ENCODE results near the gene PRSS23. TPM values are rescaled to one million over a fixed set of nuclear protein-coding genes. Genes with fewer than 3 reads are reported as not detected.

Gene PRSS23
- total RNA-seq, 1 experiment from 2014 or later, result 355 TPM

GRCh38 chr11:86782742-86783141, 17.6 kb upstream of the PRSS23 start:
- peak overlapping the region; percentile 76; the same call in 1 of the 2 replicates for H3K27ac ChIP-seq (ENCODE audit: low read length)
- BruUV-seq (replicated peaks), result no TSS peak

GRCh38 chr11:86783661-86784060, 16.7 kb upstream of the PRSS23 start:
- H3K36me3 ChIP-seq (ENCODE audit: control insufficient read depth, insufficient read depth, low read length), result no peaks in the 10 kb centered on the region
- ChIA-PET CTCF (no interaction called here), POLR2A (no interaction called here)
- intact Hi-C loops (cut with micrococcal nuclease; ENCODE audit: unreplicated experiment) (no loop called here), in situ Hi-C loops (cut with HindIII; ENCODE audit: low pct_unique_long_range_greater_than_20kb, low sequenced_read_pairs) (no loop called here)
- H3K9me3 ChIP-seq (ENCODE audit: control insufficient read depth, insufficient read depth, low read depth, low read length), result no peaks in the 10 kb centered on the region
- TF ChIP-seq CTCF (IDR thresholded peaks at IDR 0.05) (peak; percentile 18; the same call in 1 of the 2 replicates), REST (IDR thresholded peaks at IDR 0.05; ENCODE audit: insufficient read depth in 1 of 2, low read depth in 2 of 2, low read length in 1 of 2) (no peak)
- H3K4me1 ChIP-seq (ENCODE audit: control insufficient read depth, insufficient read depth, low read length), result peaks cover 27% of the 10 kb centered on the region
- no peak for DNase-seq (ENCODE audit: low read depth, low spot score)
- no peak for ATAC-seq
- H3K27ac ChIP-seq (ENCODE audit: low read length), result peak overlapping the region; percentile 76; the same call in 1 of the 2 replicates
- BruUV-seq (replicated peaks), result no TSS peak
- no peak overlapping the region for H3K4me3 ChIP-seq (ENCODE audit: low read depth in 2 of 2, low read length in 2 of 2)
- no peaks in the 10 kb centered on the region for H3K27me3 ChIP-seq (ENCODE audit: control insufficient read depth, insufficient read depth, low read length)

More at GRCh38 chr11:86782742-86783141, 17.6 kb upstream of the PRSS23 start:
- POLR2A ChIA-PET, result no interaction called here
- no peak for TF ChIP-seq SIN3A (IDR thresholded peaks at IDR 0.05; ENCODE audit: borderline replicate concordance, insufficient read depth, low read depth, low read length)
- no peak for TF ChIP-seq POLR2AphosphoS5 (IDR thresholded peaks at IDR 0.05; ENCODE audit: low read depth, low read length)
- TF ChIP-seq REST (IDR thresholded peaks at IDR 0.05; ENCODE audit: insufficient read depth in 1 of 2, low read depth in 2 of 2, low read length in 1 of 2), result no peak
- TF ChIP-seq TCF7L2 (IDR thresholded peaks at IDR 0.05; ENCODE audit: low read depth, low read length), result no peak
- TF ChIP-seq CTCF (IDR thresholded peaks at IDR 0.05), result no peak
- peaks cover 27% of the 10 kb centered on the region for H3K4me1 ChIP-seq (ENCODE audit: control insufficient read depth, insufficient read depth, low read length)
- no peaks in the 10 kb centered on the region for H3K27me3 ChIP-seq (ENCODE audit: control insufficient read depth, insufficient read depth, low read length)
- in situ Hi-C loops (cut with HindIII; ENCODE audit: low pct_unique_long_range_greater_than_20kb, low sequenced_read_pairs), result no loop called here
- CTCF ChIA-PET, result no interaction called here
- DNase-seq (ENCODE audit: low read depth, low spot score) (no peak), ATAC-seq (0 out of 2 replicates have a peak, but pooled peaks have one; percentile 10)
- intact Hi-C loops (cut with micrococcal nuclease; ENCODE audit: unreplicated experiment), result no loop called here
- no peak overlapping the region for H3K4me3 ChIP-seq (ENCODE audit: low read depth in 2 of 2, low read length in 2 of 2)
- H3K9me3 ChIP-seq (ENCODE audit: control insufficient read depth, insufficient read depth, low read depth, low read length), result no peaks in the 10 kb centered on the region
- H3K36me3 ChIP-seq (ENCODE audit: control insufficient read depth, insufficient read depth, low read length), result no peaks in the 10 kb centered on the region

Measured in Panc1 (cell line).